K562 (cell line): ENCODE results near the gene NINJ1. TPM values are rescaled to one million over a fixed set of nuclear protein-coding genes. Genes with fewer than 3 reads are reported as not detected.

ENCODE experiments used
- ATAC-seq: fragments of 200-7000 bp; cut with Tn5 transposase; 3 replicates; pipeline ENCODE4 v1.9.1; 2020; ENCODE audit warnings: moderate library complexity
- BruUV-seq: library from RNA; stranded (reverse); fragments of 400-500 nt; replicated peaks from 2 replicates; lab custom pipeline; 2021; lab: Mats Ljungman, UMichigan
- CTCF ChIA-PET: fragments of 300-600 bp; formaldehyde crosslinking; extraction: SDS; loops from one replicate; lab custom pipeline; 2021; ENCODE audit warnings: low intra/inter-chr PET ratio; lab: Yijun Ruan, JAX
- POLR2A ChIA-PET: fragments of 300-600, 350-650 bp; sonication (Branson Sonifier 250); formaldehyde crosslinking; extraction: SDS; loops from one replicate; lab custom pipeline; 2021; ENCODE audit warnings: antibody characterized with exemption, inconsistent platforms; lab: Yijun Ruan, JAX
- DNase-seq, 4 experiments: peaks; one replicate each; pipeline versions ENCODE4 v3.0.0 to v3.0.0-alpha.2; 2011 to 2018; ENCODE audit warnings: low spot score in 3 of 4, mixed read lengths in 3 of 4; ENCODE audit errors: extremely low read depth in 1 of 4
- FAIRE-seq: peaks from 2 replicates; lab custom pipeline; 2011; peaks lifted over from hg19 to GRCh38; lab: Jason Lieb, UNC
- H2AFZ ChIP-seq: 2 replicates; pipeline ENCODE4 v1.6.0; 2011; ENCODE audit warnings: low read depth, low read length, control low read depth, inconsistent platforms
- H3K27ac ChIP-seq: fragments of 200-600 bp; 3 replicates; pipeline ENCODE4 v1.8.0; 2011; ENCODE audit warnings: low read depth, mild to moderate bottlenecking, control low read depth, inconsistent platforms, low read length, moderate library complexity, mixed read lengths; ENCODE audit errors: extremely low read depth
- H3K27me3 ChIP-seq, 2 experiments: fragments of 300-600 bp in 1 of 2; 2 replicates in 1 of 2; 3 replicates in 1 of 2; pipeline versions ENCODE4 v1.6.0 to v1.8.0; 2011; ENCODE audit warnings: inconsistent platforms in 2 of 2, low read length in 2 of 2, mild to moderate bottlenecking in 1 of 2, mixed read lengths in 1 of 2, moderate library complexity in 1 of 2; ENCODE audit not compliant: control insufficient read depth in 2 of 2, insufficient read depth in 2 of 2
- H3K36me3 ChIP-seq: fragments of 300-600 bp; 3 replicates; pipeline ENCODE4 v1.8.0; 2011; ENCODE audit warnings: mild to moderate bottlenecking, low read length, inconsistent platforms; ENCODE audit not compliant: control insufficient read depth, insufficient read depth
- H3K4me1 ChIP-seq, 2 experiments: fragments of 200-600 bp in 1 of 2; replicated peaks in 1 of 2; 2 replicates in 1 of 2; 3 replicates in 1 of 2; pipeline versions ENCODE4 v1.5.1 to v1.8.0; 2011; ENCODE audit warnings: inconsistent platforms in 2 of 2, low read length in 2 of 2, mild to moderate bottlenecking in 1 of 2, mixed read lengths in 1 of 2, moderate library complexity in 1 of 2; ENCODE audit not compliant: control insufficient read depth in 2 of 2, insufficient read depth in 2 of 2
- H3K4me2 ChIP-seq: 2 replicates; pipeline ENCODE4 v1.6.1; 2011; ENCODE audit warnings: low read length, control low read depth, inconsistent platforms, mixed read lengths; ENCODE audit not compliant: insufficient read depth
- H3K4me3 ChIP-seq: fragments of 200-600 bp; sonication (generic), shearing (Covaris generic); 2 replicates; pipeline ENCODE4 v1.5.1; 2016; ENCODE audit warnings: control low read depth, inconsistent platforms
- H3K79me2 ChIP-seq: fragments of 200-600 bp; 3 replicates; pipeline ENCODE4 v1.8.0; 2011; ENCODE audit warnings: low read length, inconsistent platforms; ENCODE audit not compliant: control insufficient read depth, insufficient read depth
- H3K9ac ChIP-seq, 2 experiments: 2 replicates each; pipeline versions ENCODE4 v1.6.0 to v1.6.1; 2011; ENCODE audit warnings: low read depth in 2 of 2, low read length in 2 of 2, control low read depth in 1 of 2, inconsistent platforms in 1 of 2, mild to moderate bottlenecking in 1 of 2, mixed read lengths in 1 of 2; ENCODE audit not compliant: insufficient read depth in 1 of 2
- H3K9me1 ChIP-seq: one replicate; pipeline ENCODE4 v1.6.0; 2011; ENCODE audit warnings: inconsistent platforms, mild to moderate bottlenecking, low read length, moderate library complexity; ENCODE audit not compliant: control insufficient read depth, insufficient read depth
- H3K9me3 ChIP-seq: replicated peaks from 2 replicates; pipeline ENCODE4 v1.5.1; 2011; ENCODE audit warnings: low read depth, low read length, inconsistent platforms; ENCODE audit not compliant: control insufficient read depth, insufficient read depth
- H4K20me1 ChIP-seq: replicated peaks from 2 replicates; pipeline ENCODE4 v1.6.1; 2011; ENCODE audit warnings: low read length, inconsistent platforms, mixed read lengths; ENCODE audit not compliant: control insufficient read depth, insufficient read depth
- FOXA3 ChIP-seq, 2 experiments: fragments of 450-650 bp in 1 of 2; sonication (generic) in 1 of 2; formaldehyde crosslinking; IDR thresholded peaks in 1 of 2; conservative IDR thresholded peaks in 1 of 2; 2 replicates each; pipeline versions ENCODE4 v1.4.0 to v1.8.0; 2020 to 2022; ENCODE audit warnings: mild to moderate bottlenecking in 2 of 2, missing genetic modification reagents in 1 of 2
- HDAC2 ChIP-seq: fragments of 450-650 bp; IDR thresholded peaks from 2 replicates; pipeline ENCODE4 v1.6.1; 2016; ENCODE audit warnings: mild to moderate bottlenecking
- JUNB ChIP-seq: fragments of 450-650 bp; formaldehyde crosslinking; conservative IDR thresholded peaks from 2 replicates; pipeline ENCODE4 v1.4.0; 2020; ENCODE audit warnings: mild to moderate bottlenecking
- NR0B1 ChIP-seq: fragments of 450-650 bp; IDR thresholded peaks from one replicate; pipeline ENCODE4 v1.6.1; 2018; ENCODE audit warnings: mild to moderate bottlenecking, moderate library complexity; ENCODE audit not compliant: partially characterized antibody
- TCF3 ChIP-seq: sonication (generic); formaldehyde crosslinking; IDR thresholded peaks from 2 replicates; pipeline ENCODE4 v1.4.0; 2020; ENCODE audit warnings: mild to moderate bottlenecking, missing genetic modification reagents
- THRAP3 ChIP-seq: fragments of 450-650 bp; IDR thresholded peaks from 2 replicates; pipeline ENCODE4 v1.6.1; 2016; ENCODE audit warnings: mild to moderate bottlenecking, inconsistent platforms, borderline replicate concordance
- U2AF1 ChIP-seq: fragments of 200-400 bp; formaldehyde crosslinking; optimal IDR thresholded peaks from 2 replicates; pipeline ENCODE3; 2017; ENCODE audit warnings: mild to moderate bottlenecking, low read depth, low read length, moderate library complexity
- XRCC3 ChIP-seq: fragments of 450-650 bp; IDR thresholded peaks from 2 replicates; pipeline ENCODE4 v1.6.1; 2017; ENCODE audit warnings: mild to moderate bottlenecking, moderate library complexity
- ZNF639 ChIP-seq, 2 experiments: fragments of 200-800 bp in 1 of 2; sonication (Bioruptor generic) in 1 of 2; sonication (generic) in 1 of 2; formaldehyde crosslinking in 1 of 2; IDR thresholded peaks in 1 of 2; conservative IDR thresholded peaks in 1 of 2; 2 replicates each; pipeline versions ENCODE4 v1.5.0 to v1.6.1; 2016 to 2020; ENCODE audit warnings: missing compliant biosample characterization in 1 of 2, missing genetic modification characterization in 1 of 2, missing genetic modification reagents in 1 of 2
- ZNF644 ChIP-seq: fragments of 200-800 bp; sonication (Bioruptor generic); IDR thresholded peaks from 2 replicates; pipeline ENCODE4 v1.6.1; 2016; ENCODE audit warnings: low read depth, missing genetic modification characterization, missing compliant biosample characterization
- WGBS: fragments of 100-300 bp; shearing (Covaris generic); methylation state at CpG from one replicate; pipeline ENCODE4 v1.1.6; 2016; ENCODE audit warnings: low coverage, mixed read lengths; ENCODE audit not compliant: insufficient coverage; ENCODE audit errors: missing lambda C conversion rate; 5-methylcytosine and 5-hydroxymethylcytosine counted together
- in situ Hi-C: fragments of 300-500 bp; cut with MboI; formaldehyde crosslinking; loops from 4 replicates; pipeline ENCODE4 v1.15.0; 2018; ENCODE audit warnings: inconsistent platforms, mixed read lengths
- intact Hi-C: fragments of 100-400 bp; cut with micrococcal nuclease; formaldehyde crosslinking; loops from 2 replicates; pipeline ENCODE4 v1.14.2; 2022
- polyA plus RNA-seq, 8 experiments: library from polyadenylated mRNA; depleted of rRNA in 4 of 8; stranded (reverse) in 5 of 8; unstranded in 3 of 8; fragments of >200 nt; fragmentation: Nextera tagmentation in 2 of 8; fragmentation: Illumina TruSeq in 1 of 8; extraction: Ambion mirVana in 2 of 8; extraction: Trizol in 1 of 8; gene quantifications; 2 replicates each; pipeline versions ENCODE4 v1.2.1 to v1.2.3, GENCODE V29; 2011 to 2014; ENCODE audit warnings: inconsistent platforms in 1 of 8, missing spikeins in 1 of 8
- total RNA-seq, 7 experiments: library from RNA; depleted of rRNA in 6 of 7; stranded (reverse); fragments of >200 nt in 6 of 7; fragmentation: Illumina TruSeq in 2 of 7; extraction: Trizol in 2 of 7; gene quantifications; 2 replicates each; pipeline versions ENCODE4 v1.2.1 to v1.2.3, GENCODE V29; 2011 to 2021; ENCODE audit warnings: low replicate concordance in 1 of 7

The NINJ1 gene
- total and polyA plus RNA-seq, 9 of the 15 experiments (the other 6 are each of a cell fraction or from before 2014, with no cell fraction given), result 0.13 to 8.4 (median 4.9) TPM

GRCh38 chr9:93077367-93077766 lies 56.7 kb downstream of the NINJ1 start:
- H2AFZ ChIP-seq, result no peak overlapping the region
- in situ Hi-C loops, result no loop called here
- TF ChIP-seq HDAC2, result no peak
- TF ChIP-seq THRAP3, result no peak
- TF ChIP-seq FOXA3 (CRISPR knock-in tag; conservative IDR thresholded peaks at IDR 0.05 in 1 of 2, IDR thresholded peaks at IDR 0.05 in 1 of 2), result no peak
- TF ChIP-seq JUNB (CRISPR knock-in tag), result no peak
- TF ChIP-seq ZNF639 (CRISPR knock-in tag; conservative IDR thresholded peaks at IDR 0.05 in 1 of 2, IDR thresholded peaks at IDR 0.05 in 1 of 2), result no peak
- TF ChIP-seq NR0B1, result no peak
- no peak for TF ChIP-seq U2AF1
- no peak for TF ChIP-seq XRCC3
- TF ChIP-seq ZNF644 (tag), result no peak
- TF ChIP-seq TCF3 (CRISPR knock-in tag), result no peak

More at GRCh38 chr9:93077367-93077766, 56.7 kb downstream of the NINJ1 start:
- Histone ChIP-seq H3K9me1 (peaks cover 3% of the 10 kb centered on the region), H3K79me2 (no peaks in the 10 kb centered on the region), H3K27me3 (no peaks in the 10 kb centered on the region), H3K36me3 (no peaks in the 10 kb centered on the region; the same call in 2 of the 3 replicates), H3K27ac (no peak overlapping the region), H3K4me3 (no peak overlapping the region), H3K9ac (no peak overlapping the region; a peak in 1 of 4 replicates), H3K4me2 (no peak overlapping the region), H3K9me3 (no peaks in the 10 kb centered on the region), H3K4me1 (peaks cover 14 to 15% of the 10 kb centered on the region in 2 experiments), H4K20me1 (no peaks in the 10 kb centered on the region)
- DNase-seq (no peak), FAIRE-seq (no peak), ATAC-seq (peak; percentile 32; the same call in 1 of the 3 replicates)
- ChIA-PET CTCF (no interaction called here), POLR2A (interaction anchor here (1.0 kb wide), 1 partner anchor 13 kb away, joined by 3 read pairs; no protein-coding TSS in a partner anchor)
- 56% methylated on average over 1 of the region's 1 CpG for WGBS
- no TSS peak for BruUV-seq
- intact Hi-C loops, result no loop called here
